GM18511 (cell line): Measurements from ENCODE around the gene GIMAP8.
A peak's percentile ranks its signal among the peaks of the same experiment; 100 is the strongest.
"Not testable (repeated sequence)": the region's sequence is repeated elsewhere in the genome, so short reads cannot be mapped to it uniquely, and the experiment has no call there.

ENCODE experiments used
- ATAC-seq: cut with Tn5 transposase; IDR thresholded peaks from one replicate; pipeline ENCODE4 v1.9.1; 2021; ENCODE audit warnings: mild to moderate bottlenecking, moderate library complexity; ENCODE audit not compliant: unreplicated experiment

The GIMAP8 gene

GRCh38 chr7:150434240-150434639 lies 16.2 kb upstream of the GIMAP8 start:
- ATAC-seq = no peak

GRCh38 chr7:150435047-150435389 lies 15.4 kb upstream of the GIMAP8 start:
- ATAC-seq = no peak

- peak; percentile 92 for ATAC-seq
Measured at GRCh38 chr7:150435390-150436073, 14.9 kb upstream of the GIMAP8 start.

DNA sequence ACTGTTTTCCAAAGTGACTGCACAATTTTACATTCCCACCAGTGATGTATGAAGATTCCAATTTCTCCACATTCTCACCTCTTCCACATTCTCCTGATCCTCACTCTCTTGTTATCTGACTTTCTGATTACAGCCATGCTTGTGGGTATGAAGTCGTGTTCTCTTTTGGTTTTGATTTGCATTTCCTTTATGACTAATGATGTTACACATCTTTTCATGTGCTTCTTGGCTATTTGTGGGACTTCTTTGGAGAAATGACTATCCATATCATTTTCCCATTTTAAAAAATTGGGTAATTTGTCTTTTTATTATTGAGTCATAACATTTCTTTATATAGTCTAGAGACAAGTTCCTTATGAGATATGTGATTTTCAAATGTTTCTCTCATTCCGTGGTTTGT lies 10.5 kb upstream of the GIMAP8 start:
- ATAC-seq = no peak

DNA sequence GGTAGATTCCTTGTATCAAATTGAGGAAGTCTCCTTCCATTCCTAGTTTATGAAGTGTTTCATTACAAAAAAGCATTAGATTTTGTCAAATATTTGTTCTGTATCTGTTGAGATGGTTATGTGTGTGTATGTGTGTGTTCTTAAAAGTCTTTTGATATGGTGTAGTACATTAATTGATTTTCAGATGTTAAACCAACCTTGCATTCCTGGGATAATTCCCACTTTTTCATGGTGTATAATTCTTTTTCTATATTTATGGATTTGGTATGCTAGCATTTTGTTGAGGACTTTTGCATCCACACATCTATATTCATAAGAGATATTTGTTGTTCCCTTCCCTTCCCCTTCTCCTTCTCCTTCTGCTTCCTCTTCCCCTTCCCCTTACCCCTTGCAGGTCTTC lies 8.9 kb upstream of the GIMAP8 start:
- ATAC-seq = no peak

DNA sequence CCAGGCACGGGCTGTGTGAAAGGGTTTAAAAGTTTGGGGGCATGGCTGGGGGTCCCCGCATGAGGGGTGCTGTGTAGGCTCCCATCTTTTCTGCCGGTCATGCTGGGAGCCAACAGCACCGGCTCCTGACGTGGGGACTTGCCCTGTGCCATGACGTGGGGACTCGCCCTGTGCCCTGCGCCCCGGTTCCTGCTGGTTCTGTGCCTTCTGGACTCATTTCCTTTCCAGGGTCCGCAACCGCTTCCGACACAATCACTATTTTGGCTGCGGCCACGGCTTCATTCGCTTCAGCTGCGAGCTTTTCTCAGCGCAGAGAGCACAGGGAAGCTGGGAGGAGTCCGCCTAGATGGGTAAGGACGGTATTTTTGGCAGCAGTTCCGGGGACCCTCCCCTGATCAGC lies 7.6 kb upstream of the GIMAP8 start:
- ATAC-seq = no peak

DNA sequence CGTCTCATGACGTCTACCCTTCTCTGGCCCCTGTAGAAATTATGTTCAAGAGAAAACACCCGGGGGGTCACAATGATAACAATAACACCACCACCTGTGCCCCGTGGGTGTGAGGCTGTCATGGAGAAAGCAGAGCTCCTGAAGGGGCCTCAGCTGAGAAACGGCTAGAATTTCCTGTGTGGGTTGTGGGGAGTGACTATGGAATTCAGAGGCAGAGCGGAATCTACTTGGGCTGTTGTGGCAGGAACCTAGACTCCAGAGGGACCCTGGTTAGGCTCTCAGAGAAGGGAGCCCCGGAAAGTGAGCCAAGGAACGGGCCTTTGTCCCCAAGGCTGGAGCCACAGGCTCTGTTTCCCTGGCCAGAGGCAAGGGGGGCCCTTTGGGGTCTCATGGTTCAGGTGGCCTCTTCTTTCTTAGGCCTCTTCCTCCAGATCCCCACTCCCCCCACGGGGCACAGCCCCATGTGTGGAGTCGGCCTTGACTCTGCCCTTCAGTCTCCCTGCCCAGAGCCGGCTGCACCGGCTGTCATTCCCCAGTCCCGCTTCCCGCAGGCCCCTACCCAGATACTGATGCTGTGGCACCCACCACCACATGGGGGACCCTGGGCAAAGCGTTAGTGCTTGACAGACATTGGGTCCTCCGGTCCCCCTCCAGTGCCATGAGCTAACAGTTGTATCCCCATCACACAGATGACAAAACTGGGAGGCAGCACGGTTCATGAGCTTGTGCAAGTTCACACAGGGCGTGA lies 6.5 kb upstream of the GIMAP8 start:
- no peak for ATAC-seq

- ATAC-seq = no peak
Measured at GRCh38 chr7:150444674-150445365, 5.6 kb upstream of the GIMAP8 start.

DNA sequence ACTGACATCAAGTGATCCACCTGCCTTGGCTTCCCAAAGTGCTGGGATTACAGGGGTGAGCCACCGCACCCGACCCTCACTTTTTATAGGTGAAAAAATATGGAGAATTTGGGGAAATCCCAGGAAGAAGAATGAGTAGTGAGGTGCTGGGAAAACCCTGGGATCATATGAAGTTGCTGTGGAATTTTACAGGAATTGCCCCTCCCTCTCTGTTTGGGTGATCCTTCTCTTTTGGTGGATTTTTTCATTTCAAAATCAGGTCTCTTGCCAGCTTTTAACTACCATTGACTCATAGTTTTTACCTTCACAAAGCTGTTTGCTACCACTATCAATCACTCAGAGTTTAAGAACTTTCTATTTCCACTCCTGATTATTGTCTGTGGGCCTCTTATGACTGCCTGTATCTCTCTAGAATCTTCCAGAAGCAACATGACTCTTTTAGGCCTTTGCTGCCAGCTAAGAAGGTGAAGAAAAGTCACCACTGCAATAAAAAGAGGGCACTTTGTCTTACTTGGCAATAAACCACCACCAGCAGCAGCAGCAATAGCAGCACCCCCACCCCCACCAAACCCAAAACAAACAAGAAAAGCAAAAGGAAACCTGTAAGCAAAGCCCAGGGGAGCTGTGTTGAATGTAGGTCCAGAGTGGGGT lies 4.0 kb upstream of the GIMAP8 start:
- no peak for ATAC-seq

- no peak for ATAC-seq
Measured at GRCh38 chr7:150447966-150448788, 2.3 kb upstream of the GIMAP8 start.

DNA sequence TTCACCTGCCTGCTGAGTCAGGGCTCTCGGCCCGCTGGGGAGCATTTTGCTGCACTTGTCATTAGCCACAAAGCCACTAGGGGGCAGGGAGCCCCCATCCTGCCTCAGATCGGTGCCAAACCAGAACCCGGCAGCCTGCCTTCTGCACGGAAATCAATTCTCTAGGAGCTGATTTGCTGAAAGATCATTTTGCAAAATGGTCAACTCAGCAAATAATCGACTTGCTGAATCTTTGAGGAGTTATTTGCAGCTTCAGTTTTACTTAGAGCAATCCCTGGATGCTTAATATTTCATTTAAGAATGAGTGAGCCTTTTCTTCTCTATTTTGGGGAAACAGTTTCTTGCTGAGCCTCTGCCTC lies 1.7 kb upstream of the GIMAP8 start:
- peak; percentile 43 for ATAC-seq

GRCh38 chr7:150449206-150449952 lies 1.1 kb upstream of the GIMAP8 start:
- ATAC-seq = no peak

- ATAC-seq = peak; percentile 58
Measured at GRCh38 chr7:150451097-150451793, 815 bp downstream of the GIMAP8 start.

- no peak for ATAC-seq
Measured at GRCh38 chr7:150451833-150452461, 1.5 kb downstream of the GIMAP8 start.

DNA sequence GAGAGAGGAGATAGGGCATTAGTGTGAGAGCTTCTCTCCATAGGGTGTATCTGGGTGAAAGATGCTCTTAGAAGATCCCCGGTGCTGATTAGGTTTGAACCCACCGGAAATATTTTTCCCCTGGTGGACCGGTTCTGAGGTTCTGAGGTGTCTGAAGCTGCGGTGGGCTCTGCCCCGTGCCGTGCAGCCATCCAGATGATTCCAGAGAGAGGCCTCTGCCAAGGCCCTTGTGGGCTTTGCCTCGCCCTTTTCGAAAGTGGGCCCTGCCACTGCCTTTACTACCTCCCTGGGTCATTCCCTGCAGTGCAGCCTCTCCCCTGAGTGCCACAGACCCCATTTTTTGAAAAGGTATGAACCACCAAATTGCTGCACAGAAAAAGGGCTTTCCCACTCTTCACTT lies 2.8 kb downstream of the GIMAP8 start:
- ATAC-seq = no peak

GRCh38 chr7:150453892-150454291 lies 3.5 kb downstream of the GIMAP8 start:
- ATAC-seq = no peak

DNA sequence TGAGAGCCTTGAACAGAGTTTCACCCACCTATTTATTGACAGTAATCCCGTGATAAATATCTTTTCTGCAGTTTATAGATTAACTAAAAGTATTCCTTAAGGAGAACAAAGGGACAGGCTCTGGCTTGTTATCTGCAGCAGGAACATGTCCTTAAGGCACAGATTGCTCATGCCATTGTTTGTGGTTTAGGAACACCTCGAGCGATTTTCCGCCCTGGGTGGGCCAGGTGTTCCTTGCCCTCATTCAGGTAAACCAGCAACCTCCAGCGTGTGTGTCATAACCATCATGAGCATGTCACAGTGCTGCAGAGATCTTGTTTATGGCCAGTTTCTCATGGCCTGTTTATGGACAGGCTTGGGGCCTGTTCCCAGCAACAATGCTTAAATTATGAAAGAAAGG lies 6.6 kb downstream of the GIMAP8 start:
- ATAC-seq = not testable (repeated sequence)

DNA sequence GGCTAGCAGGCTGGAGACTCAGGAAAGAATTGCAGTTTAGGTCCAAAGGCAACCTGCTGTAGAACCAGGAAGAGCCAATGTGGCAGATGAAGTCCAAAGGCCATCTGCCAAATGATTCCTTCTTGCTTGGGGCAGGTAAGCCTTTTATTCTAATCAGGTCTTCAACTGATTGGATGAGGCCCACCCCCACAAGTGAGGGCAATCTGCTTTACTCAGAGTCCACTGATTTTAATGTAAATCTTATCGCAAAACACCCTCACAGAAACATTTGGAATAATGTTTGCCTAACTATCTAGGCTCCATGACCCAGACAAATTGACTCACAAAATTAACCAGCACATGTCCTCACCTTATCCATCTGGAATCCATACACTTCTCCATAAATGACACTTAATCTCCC lies 7.8 kb downstream of the GIMAP8 start:
- no peak for ATAC-seq

GRCh38 chr7:150458756-150459155 lies 8.3 kb downstream of the GIMAP8 start:
- no peak for ATAC-seq
